Suprapubic skin (tissue), 4 donors: ENCODE results near the gene DAND5. TPM values are rescaled to one million over a fixed set of nuclear protein-coding genes. Genes with fewer than 3 reads are reported as not detected.

Experiments used
- DNase-seq, 2 donors: peaks; one replicate each; pipeline ENCODE4 v3.0.0-alpha.2; 2019; ENCODE audit warnings: low spot score in 2 of 2
- H3K27ac ChIP-seq: fragments of 200-600 bp; sonication (generic); one replicate; pipeline ENCODE4 v1.5.1; 2019
- H3K27me3 ChIP-seq: fragments of 200-600 bp; sonication (generic); one replicate; pipeline ENCODE4 v1.5.1; 2019
- H3K36me3 ChIP-seq: fragments of 200-600 bp; sonication (generic); one replicate; pipeline ENCODE4 v1.5.1; 2019
- H3K4me1 ChIP-seq: fragments of 200-600 bp; sonication (generic); one replicate; pipeline ENCODE4 v1.5.1; 2019
- H3K4me3 ChIP-seq: fragments of 200-600 bp; sonication (generic); one replicate; pipeline ENCODE4 v1.5.1; 2019; ENCODE audit warnings: mild to moderate bottlenecking
- H3K9me3 ChIP-seq: fragments of 200-600 bp; sonication (generic); one replicate; pipeline ENCODE4 v1.5.1; 2019
- EP300 ChIP-seq: sonication (generic); formaldehyde crosslinking; IDR thresholded peaks from one replicate; pipeline ENCODE4 v1.6.1; 2017; ENCODE audit warnings: antibody characterized with exemption
- POLR2A ChIP-seq, 2 donors: fragments of 450-650 bp; IDR thresholded peaks; one replicate each; pipeline ENCODE4 v1.6.1; 2017; ENCODE audit warnings: antibody characterized with exemption in 2 of 2, mild to moderate bottlenecking in 2 of 2, moderate library complexity in 2 of 2
- POLR2AphosphoS5 ChIP-seq, 3 donors: sonication (generic); formaldehyde crosslinking; IDR thresholded peaks; one replicate each; pipeline ENCODE4 v1.6.1; 2017; ENCODE audit warnings: antibody characterized with exemption in 3 of 3
- WGBS: methylation state at CpG from one replicate; pipeline ENCODE4 v1.1.5; 2018; 5-methylcytosine and 5-hydroxymethylcytosine counted together
- total RNA-seq, 4 donors: library from RNA; depleted of rRNA; stranded (reverse); fragments of >200 nt; gene quantifications; one replicate each; pipeline ENCODE4 v1.1.0, GENCODE V29; 2016
- TF ChIP-seq, protein P1 (sequence below), 2 donors: fragments of 200-600 bp in 1 of 2; fragments of 450-650 bp in 1 of 2; sonication (generic) in 1 of 2; IDR thresholded peaks; one replicate each; pipeline ENCODE4 v1.5.1; 2016 to 2019; ENCODE audit warnings: antibody characterized with exemption in 2 of 2, mild to moderate bottlenecking in 1 of 2, moderate library complexity in 1 of 2

DAND5 gene
- total RNA-seq, 4 donors from 2014 or later = not detected

DNA sequence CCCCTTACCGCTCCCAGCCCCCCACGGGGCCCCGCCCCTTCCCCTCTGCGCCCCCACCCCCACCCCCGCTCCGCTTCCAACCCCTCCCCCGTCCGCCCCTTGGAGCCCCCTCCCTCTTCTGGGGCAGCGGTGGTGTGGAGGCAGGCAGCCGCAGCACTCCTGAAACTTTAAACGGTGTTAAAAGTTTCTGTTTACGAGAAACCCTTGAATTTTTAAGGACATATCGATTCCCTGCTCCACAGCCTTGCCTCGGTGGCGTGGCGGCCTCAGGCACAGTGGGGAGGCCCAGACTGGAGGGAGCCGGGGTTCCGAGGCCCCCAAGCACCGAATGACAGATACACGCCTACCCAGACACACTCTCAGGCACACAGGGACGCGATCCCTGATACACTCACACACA is 21.1 kb downstream of the DAND5 start:
- Histone ChIP-seq H3K27ac (no peak overlapping the region), H3K36me3 (no peaks in the 10 kb centered on the region), H3K9me3 (no peaks in the 10 kb centered on the region), H3K4me3 (no peak overlapping the region), H3K27me3 (no peaks in the 10 kb centered on the region), H3K4me1 (peaks cover 18% of the 10 kb centered on the region)
- 66% methylated on average over 22 of the region's 22 CpGs for WGBS
- no peak for DNase-seq
- TF ChIP-seq, protein P1, sequence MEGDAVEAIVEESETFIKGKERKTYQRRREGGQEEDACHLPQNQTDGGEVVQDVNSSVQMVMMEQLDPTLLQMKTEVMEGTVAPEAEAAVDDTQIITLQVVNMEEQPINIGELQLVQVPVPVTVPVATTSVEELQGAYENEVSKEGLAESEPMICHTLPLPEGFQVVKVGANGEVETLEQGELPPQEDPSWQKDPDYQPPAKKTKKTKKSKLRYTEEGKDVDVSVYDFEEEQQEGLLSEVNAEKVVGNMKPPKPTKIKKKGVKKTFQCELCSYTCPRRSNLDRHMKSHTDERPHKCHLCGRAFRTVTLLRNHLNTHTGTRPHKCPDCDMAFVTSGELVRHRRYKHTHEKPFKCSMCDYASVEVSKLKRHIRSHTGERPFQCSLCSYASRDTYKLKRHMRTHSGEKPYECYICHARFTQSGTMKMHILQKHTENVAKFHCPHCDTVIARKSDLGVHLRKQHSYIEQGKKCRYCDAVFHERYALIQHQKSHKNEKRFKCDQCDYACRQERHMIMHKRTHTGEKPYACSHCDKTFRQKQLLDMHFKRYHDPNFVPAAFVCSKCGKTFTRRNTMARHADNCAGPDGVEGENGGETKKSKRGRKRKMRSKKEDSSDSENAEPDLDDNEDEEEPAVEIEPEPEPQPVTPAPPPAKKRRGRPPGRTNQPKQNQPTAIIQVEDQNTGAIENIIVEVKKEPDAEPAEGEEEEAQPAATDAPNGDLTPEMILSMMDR (IDR thresholded peaks at IDR 0.05) = no peak
- TF ChIP-seq POLR2AphosphoS5 (IDR thresholded peaks at IDR 0.05) = no peak
- TF ChIP-seq EP300 = no peak
- no peak for TF ChIP-seq POLR2A (IDR thresholded peaks at IDR 0.05)

DNA sequence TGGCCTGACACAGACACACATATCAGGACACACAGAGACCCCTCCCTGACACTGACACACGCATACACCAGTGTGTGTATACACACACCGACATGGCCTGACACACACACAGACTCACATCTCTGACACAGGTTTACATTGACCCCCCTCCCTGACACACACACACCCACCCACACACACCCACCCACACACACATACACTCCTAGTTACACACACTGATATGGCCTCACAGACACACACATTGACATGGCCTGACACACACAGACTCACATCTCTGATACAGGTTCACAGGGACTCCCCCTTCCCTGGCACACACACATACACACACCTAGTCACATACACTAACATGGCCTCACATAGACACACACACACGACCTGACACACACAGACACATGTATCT is 21.5 kb downstream of the DAND5 start:
- TF ChIP-seq POLR2AphosphoS5 (IDR thresholded peaks at IDR 0.05) (no peak), EP300 (no peak), POLR2A (IDR thresholded peaks at IDR 0.05) (no peak)
- TF ChIP-seq, protein P1 (IDR thresholded peaks at IDR 0.05) = no peak
- H3K4me1 ChIP-seq = peaks cover 14% of the 10 kb centered on the region
- no peaks in the 10 kb centered on the region for H3K9me3 ChIP-seq
- H3K27ac ChIP-seq = no peak overlapping the region
- H3K36me3 ChIP-seq = no peaks in the 10 kb centered on the region
- no peak overlapping the region for H3K4me3 ChIP-seq
- no peaks in the 10 kb centered on the region for H3K27me3 ChIP-seq
- no peak for DNase-seq
- WGBS = 76% methylated on average over 3 of the region's 3 CpGs

GRCh38 chr19:12991296-12991695 is 21.9 kb downstream of the DAND5 start:
- Histone ChIP-seq H3K9me3 (no peaks in the 10 kb centered on the region), H3K27ac (no peak overlapping the region), H3K4me1 (peaks cover 12% of the 10 kb centered on the region), H3K36me3 (no peaks in the 10 kb centered on the region), H3K4me3 (no peak overlapping the region), H3K27me3 (no peaks in the 10 kb centered on the region)
- 91% methylated on average over 5 of the region's 5 CpGs for WGBS
- DNase-seq = no peak
- TF ChIP-seq, protein P1 (IDR thresholded peaks at IDR 0.05) = no peak
- TF ChIP-seq EP300 (no peak), POLR2A (IDR thresholded peaks at IDR 0.05) (no peak), POLR2AphosphoS5 (IDR thresholded peaks at IDR 0.05) (no peak)

DNA sequence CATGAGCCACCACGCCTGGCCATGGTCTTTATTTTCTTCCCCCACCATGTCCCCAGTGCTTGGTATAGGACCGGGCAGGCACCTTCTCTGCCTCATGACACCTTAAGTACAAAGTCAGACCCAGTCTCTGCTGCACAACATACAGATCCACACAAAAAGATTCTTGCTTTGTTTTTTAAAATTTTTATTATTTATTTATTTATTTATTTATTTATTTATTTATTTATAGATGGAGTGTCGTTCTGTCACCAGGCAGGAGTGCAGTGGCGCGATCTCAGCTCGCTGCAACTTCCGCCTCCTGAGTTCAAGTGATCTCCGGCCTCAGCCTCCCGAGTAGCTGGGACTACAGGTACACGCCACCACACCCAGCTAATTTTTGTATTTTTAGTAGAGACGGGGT is 23.4 kb downstream of the DAND5 start:
- H3K36me3 ChIP-seq = no peaks in the 10 kb centered on the region
- no peaks in the 10 kb centered on the region for H3K9me3 ChIP-seq
- TF ChIP-seq, protein P1 (IDR thresholded peaks at IDR 0.05) = no peak
- no peak for TF ChIP-seq EP300
- TF ChIP-seq POLR2AphosphoS5 (IDR thresholded peaks at IDR 0.05) = no peak
- TF ChIP-seq POLR2A (IDR thresholded peaks at IDR 0.05) = no peak
- 96% methylated on average over 11 of the region's 11 CpGs for WGBS
- no peak for DNase-seq
- peaks cover 25% of the 10 kb centered on the region for H3K4me1 ChIP-seq
- no peak overlapping the region for H3K27ac ChIP-seq
- no peaks in the 10 kb centered on the region for H3K27me3 ChIP-seq
- no peak overlapping the region for H3K4me3 ChIP-seq

- Histone ChIP-seq H3K27me3 (no peaks in the 10 kb centered on the region), H3K27ac (peak overlapping the region; percentile 39), H3K4me3 (no peak overlapping the region), H3K4me1 (peaks cover 33% of the 10 kb centered on the region), H3K36me3 (no peaks in the 10 kb centered on the region), H3K9me3 (no peaks in the 10 kb centered on the region)
- 43% methylated on average over 1 of the region's 7 CpGs for WGBS
- TF ChIP-seq, protein P1 (IDR thresholded peaks at IDR 0.05) = no peak
- TF ChIP-seq POLR2A (IDR thresholded peaks at IDR 0.05) (no peak), POLR2AphosphoS5 (IDR thresholded peaks at IDR 0.05) (no peak), EP300 (no peak)
- no peak for DNase-seq
These were observed 24.2 kb downstream of the DAND5 start for GRCh38 chr19:12993562-12993961.
